ENCODE measurements around the gene RBM5. TPM values are rescaled to one million over a fixed set of nuclear protein-coding genes. Genes with fewer than 3 reads are reported as not detected.
A peak's percentile ranks its signal among the peaks of the same experiment; 100 is the strongest.

Gene RBM5
- total RNA-seq, 1 donor from 2014 or later: 372 TPM

GRCh38 chr3:50164984-50165909 is 76.5 kb downstream of the RBM5 start:
- H3K27me3 Mint-ChIP-seq (ENCODE audit: insufficient read depth, low read depth): peaks cover 10% of the 10 kb centered on the region
- no peaks in the 10 kb centered on the region for H3K27me3 ChIP-seq
- TF ChIP-seq, protein P1, sequence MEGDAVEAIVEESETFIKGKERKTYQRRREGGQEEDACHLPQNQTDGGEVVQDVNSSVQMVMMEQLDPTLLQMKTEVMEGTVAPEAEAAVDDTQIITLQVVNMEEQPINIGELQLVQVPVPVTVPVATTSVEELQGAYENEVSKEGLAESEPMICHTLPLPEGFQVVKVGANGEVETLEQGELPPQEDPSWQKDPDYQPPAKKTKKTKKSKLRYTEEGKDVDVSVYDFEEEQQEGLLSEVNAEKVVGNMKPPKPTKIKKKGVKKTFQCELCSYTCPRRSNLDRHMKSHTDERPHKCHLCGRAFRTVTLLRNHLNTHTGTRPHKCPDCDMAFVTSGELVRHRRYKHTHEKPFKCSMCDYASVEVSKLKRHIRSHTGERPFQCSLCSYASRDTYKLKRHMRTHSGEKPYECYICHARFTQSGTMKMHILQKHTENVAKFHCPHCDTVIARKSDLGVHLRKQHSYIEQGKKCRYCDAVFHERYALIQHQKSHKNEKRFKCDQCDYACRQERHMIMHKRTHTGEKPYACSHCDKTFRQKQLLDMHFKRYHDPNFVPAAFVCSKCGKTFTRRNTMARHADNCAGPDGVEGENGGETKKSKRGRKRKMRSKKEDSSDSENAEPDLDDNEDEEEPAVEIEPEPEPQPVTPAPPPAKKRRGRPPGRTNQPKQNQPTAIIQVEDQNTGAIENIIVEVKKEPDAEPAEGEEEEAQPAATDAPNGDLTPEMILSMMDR (IDR thresholded peaks at IDR 0.05): no peak
- TF ChIP-seq EZH2 (IDR thresholded peaks at IDR 0.05): no peak
- no peak overlapping the region for H3K4me3 ChIP-seq
- H3K4me1 ChIP-seq: peaks cover 64% of the 10 kb centered on the region
- peak overlapping the region; percentile 7 for H3K4me3 Mint-ChIP-seq
- no peaks in the 10 kb centered on the region for H3K36me3 ChIP-seq
- no peak for DNase-seq (ENCODE audit: low spot score)
- no peak overlapping the region for H3K4me2 ChIP-seq
- peak overlapping the region; percentile 4 for H3K27ac Mint-ChIP-seq
- H3K9me3 ChIP-seq (ENCODE audit: low read depth): no peaks in the 10 kb centered on the region
- H2AFZ ChIP-seq (replicated peaks): no peak overlapping the region
- H3K27ac ChIP-seq: peak overlapping the region; percentile 56
- peaks cover 12% of the 10 kb centered on the region for H3K79me2 ChIP-seq (ENCODE audit: low read depth)
- peaks cover 2% of the 10 kb centered on the region for H3K36me3 Mint-ChIP-seq
- H3K9me3 Mint-ChIP-seq: no peaks in the 10 kb centered on the region
- peaks cover 97% of the 10 kb centered on the region for H4K20me1 ChIP-seq (ENCODE audit: low read depth)
- peaks cover 62% of the 10 kb centered on the region for H3K4me1 Mint-ChIP-seq
- peaks cover 22% of the 10 kb centered on the region for H3F3A ChIP-seq (ENCODE audit: low read depth)
- no peak overlapping the region for H3K9ac ChIP-seq

- Mint-ChIP-seq H3K4me1 (peaks cover 66% of the 10 kb centered on the region), H3K4me3 (peak overlapping the region; percentile 64), H3K36me3 (peaks cover 2% of the 10 kb centered on the region), H3K27me3 (ENCODE audit: insufficient read depth, low read depth) (peaks cover 12% of the 10 kb centered on the region), H3K27ac (peak overlapping the region; percentile 99), H3K9me3 (no peaks in the 10 kb centered on the region)
- Histone ChIP-seq H3K36me3 (no peaks in the 10 kb centered on the region), H3K4me3 (no peak overlapping the region), H2AFZ (replicated peaks) (no peak overlapping the region), H3K27ac (no peak overlapping the region), H3K4me1 (peaks cover 64% of the 10 kb centered on the region), H3K9me3 (ENCODE audit: low read depth) (no peaks in the 10 kb centered on the region), H3K4me2 (peak overlapping the region; percentile 55), H4K20me1 (ENCODE audit: low read depth) (peaks cover 96% of the 10 kb centered on the region), H3F3A (ENCODE audit: low read depth) (peaks cover 22% of the 10 kb centered on the region), H3K79me2 (ENCODE audit: low read depth) (peaks cover 12% of the 10 kb centered on the region), H3K9ac (no peak overlapping the region), H3K27me3 (no peaks in the 10 kb centered on the region)
- DNase-seq (ENCODE audit: low spot score): no peak
- TF ChIP-seq, protein P1 (IDR thresholded peaks at IDR 0.05): no peak
- TF ChIP-seq EZH2 (IDR thresholded peaks at IDR 0.05) (no peak), EZH2phosphoT487 (IDR thresholded peaks at IDR 0.05) (no peak)
Observed at GRCh38 chr3:50165910-50166538, 77.3 kb downstream of the RBM5 start.

- Histone ChIP-seq H3K27ac (peak overlapping the region; percentile 58), H3F3A (ENCODE audit: low read depth) (peaks cover 22% of the 10 kb centered on the region), H3K4me1 (peaks cover 64% of the 10 kb centered on the region), H3K4me2 (peak overlapping the region; percentile 55), H3K9me3 (ENCODE audit: low read depth) (no peaks in the 10 kb centered on the region), H3K36me3 (no peaks in the 10 kb centered on the region), H2AFZ (replicated peaks) (no peak overlapping the region), H3K9ac (no peak overlapping the region), H3K27me3 (no peaks in the 10 kb centered on the region), H4K20me1 (ENCODE audit: low read depth) (peaks cover 96% of the 10 kb centered on the region), H3K4me3 (no peak overlapping the region), H3K79me2 (ENCODE audit: low read depth) (peaks cover 12% of the 10 kb centered on the region)
- Mint-ChIP-seq H3K9me3 (no peaks in the 10 kb centered on the region), H3K4me3 (peak overlapping the region; percentile 64), H3K36me3 (peaks cover 2% of the 10 kb centered on the region), H3K4me1 (peaks cover 66% of the 10 kb centered on the region), H3K27me3 (ENCODE audit: insufficient read depth, low read depth) (peaks cover 10% of the 10 kb centered on the region), H3K27ac (peak overlapping the region; percentile 99)
- no peak for DNase-seq (ENCODE audit: low spot score)
- TF ChIP-seq EZH2phosphoT487 (IDR thresholded peaks at IDR 0.05) (no peak), EZH2 (IDR thresholded peaks at IDR 0.05) (no peak)
- TF ChIP-seq, protein P1 (IDR thresholded peaks at IDR 0.05): no peak
Observed at GRCh38 chr3:50166620-50167019, 77.9 kb downstream of the RBM5 start.

Measured in neural progenitor cell (in vitro differentiated cells).